GM19025 (cell line): Measurements from ENCODE around the gene SRP9.
"Not testable (repeated sequence)": the region's sequence is repeated elsewhere in the genome, so short reads cannot be mapped to it uniquely, and the experiment has no call there.

ENCODE experiments used
- ATAC-seq: cut with Tn5 transposase; IDR thresholded peaks from one replicate; pipeline ENCODE4 v1.9.1; 2021; ENCODE audit warnings: mild to moderate bottlenecking, low read depth, moderate library complexity; ENCODE audit not compliant: unreplicated experiment

Gene SRP9

GRCh38 chr1:225754940-225755641 lies 22.5 kb upstream of the SRP9 start:
- no peak for ATAC-seq

- ATAC-seq = no peak
Observed at GRCh38 chr1:225755671-225756319, 21.8 kb upstream of the SRP9 start.

GRCh38 chr1:225757927-225758656 lies 19.5 kb upstream of the SRP9 start:
- no peak for ATAC-seq

- not testable (repeated sequence) for ATAC-seq
Observed at GRCh38 chr1:225759972-225760371, 17.7 kb upstream of the SRP9 start.

GRCh38 chr1:225760531-225760930 lies 17.1 kb upstream of the SRP9 start:
- ATAC-seq = no peak

- ATAC-seq = not testable (repeated sequence)
Observed at GRCh38 chr1:225761395-225761794, 16.2 kb upstream of the SRP9 start.

- no peak for ATAC-seq
Observed at GRCh38 chr1:225762002-225762441, 15.6 kb upstream of the SRP9 start.

GRCh38 chr1:225762444-225762843 lies 15.2 kb upstream of the SRP9 start:
- ATAC-seq = no peak

- no peak for ATAC-seq
Observed at GRCh38 chr1:225763716-225764548, 13.7 kb upstream of the SRP9 start.

- ATAC-seq = no peak
Observed at GRCh38 chr1:225765982-225766674, 11.5 kb upstream of the SRP9 start.

- ATAC-seq = no peak
Observed at GRCh38 chr1:225766967-225767633, 10.5 kb upstream of the SRP9 start.

GRCh38 chr1:225767634-225768540 lies 9.7 kb upstream of the SRP9 start:
- ATAC-seq = no peak

GRCh38 chr1:225768662-225769426 lies 8.8 kb upstream of the SRP9 start:
- no peak for ATAC-seq

- ATAC-seq = no peak
Observed at GRCh38 chr1:225769687-225770086, 7.9 kb upstream of the SRP9 start.

GRCh38 chr1:225770561-225771248 lies 6.9 kb upstream of the SRP9 start:
- no peak for ATAC-seq

GRCh38 chr1:225771661-225772322 lies 5.8 kb upstream of the SRP9 start:
- no peak for ATAC-seq

- no peak for ATAC-seq
Observed at GRCh38 chr1:225772323-225772768, 5.3 kb upstream of the SRP9 start.
